SK-N-SH treated with all-trans-retinoic acid at 6 μM for 48 hours (cell line): ENCODE data around the gene ARHGAP15.

Experiments used
- ATAC-seq: fragments of 200-7000 bp; cut with Tn5 transposase; 3 replicates; pipeline ENCODE4 v1.9.1; 2020; ENCODE audit warnings: mild to moderate bottlenecking, moderate library complexity
- ARNTL ChIP-seq: fragments of 450-650 bp; formaldehyde crosslinking; IDR thresholded peaks from 2 replicates; pipeline ENCODE4 v1.5.0; 2020; ENCODE audit warnings: low read depth, mild to moderate bottlenecking, moderate library complexity, borderline replicate concordance
- BACH2 ChIP-seq: fragments of 250-450 bp; sonication (Bioruptor Pico); IDR thresholded peaks from 2 replicates; pipeline ENCODE4 v1.9.0; 2021; ENCODE audit warnings: mild to moderate bottlenecking, borderline replicate concordance
- CREB5 ChIP-seq: fragments of 250-450 bp; sonication (Bioruptor Pico); IDR thresholded peaks from 2 replicates; pipeline ENCODE4 v1.5.1; 2020; ENCODE audit warnings: low read depth, mild to moderate bottlenecking, moderate library complexity
- CSDC2 ChIP-seq: fragments of 250-450 bp; sonication (Bioruptor Pico); IDR thresholded peaks from 2 replicates; pipeline ENCODE4 v1.5.0; 2020; ENCODE audit warnings: mild to moderate bottlenecking, moderate library complexity
- CSRNP3 ChIP-seq: fragments of 250-450 bp; sonication (Bioruptor Pico); IDR thresholded peaks from 2 replicates; pipeline ENCODE4 v1.5.1; 2021; ENCODE audit warnings: mild to moderate bottlenecking, moderate library complexity
- ESRRG ChIP-seq: fragments of 250-450 bp; sonication (Bioruptor Pico); IDR thresholded peaks from 2 replicates; pipeline ENCODE4 v1.6.1; 2021; ENCODE audit warnings: mild to moderate bottlenecking
- GLIS3 ChIP-seq: fragments of 250-450 bp; sonication (Bioruptor Pico); IDR thresholded peaks from 2 replicates; pipeline ENCODE4 v1.5.0; 2020; ENCODE audit warnings: mild to moderate bottlenecking, moderate library complexity
- ISL1 ChIP-seq: fragments of 250-450 bp; sonication (Bioruptor Pico); IDR thresholded peaks from 2 replicates; pipeline ENCODE4 v2.1.2; 2022; ENCODE audit warnings: mild to moderate bottlenecking, moderate library complexity
- OSR1 ChIP-seq: fragments of 250-450 bp; sonication (Bioruptor Pico); IDR thresholded peaks from 2 replicates; pipeline ENCODE4 v1.8.0; 2022; ENCODE audit warnings: moderate library complexity, mild to moderate bottlenecking, inconsistent platforms
- POU6F1 ChIP-seq: fragments of 250-450 bp; sonication (Bioruptor Pico); IDR thresholded peaks from 2 replicates; pipeline ENCODE4 v1.8.0; 2021; ENCODE audit warnings: low read depth, mild to moderate bottlenecking, moderate library complexity, borderline replicate concordance
- SNAI2 ChIP-seq: fragments of 250-450 bp; sonication (Bioruptor Pico); IDR thresholded peaks from 2 replicates; pipeline ENCODE4 v1.5.0; 2020; ENCODE audit warnings: mild to moderate bottlenecking, moderate library complexity
- TCF4 ChIP-seq: fragments of 250-450 bp; sonication (Bioruptor Pico); IDR thresholded peaks from 2 replicates; pipeline ENCODE4 v1.8.0; 2021; ENCODE audit warnings: mild to moderate bottlenecking, moderate library complexity, borderline replicate concordance
- TOX ChIP-seq: fragments of 250-450 bp; sonication (Bioruptor Pico); IDR thresholded peaks from 2 replicates; pipeline ENCODE4 v1.8.0; 2021; ENCODE audit warnings: mild to moderate bottlenecking, moderate library complexity, borderline replicate concordance
- TSHZ2 ChIP-seq: fragments of 250-450 bp; sonication (Bioruptor Pico); IDR thresholded peaks from 2 replicates; pipeline ENCODE4 v1.5.0; 2020; ENCODE audit warnings: mild to moderate bottlenecking, moderate library complexity
- ZC3H10 ChIP-seq: fragments of 250-450 bp; sonication (Bioruptor Pico); IDR thresholded peaks from 2 replicates; pipeline ENCODE4 v1.5.1; 2021; ENCODE audit warnings: mild to moderate bottlenecking, moderate library complexity
- ZFP3 ChIP-seq: fragments of 250-450 bp; sonication (Bioruptor Pico); IDR thresholded peaks from 2 replicates; pipeline ENCODE4 v1.5.0; 2020; ENCODE audit warnings: mild to moderate bottlenecking, moderate library complexity
- ZFP30 ChIP-seq: fragments of 450-650 bp; formaldehyde crosslinking; IDR thresholded peaks from 2 replicates; pipeline ENCODE4 v1.5.0; 2022; ENCODE audit warnings: mild to moderate bottlenecking, moderate library complexity
- ZNF565 ChIP-seq: fragments of 450-650 bp; formaldehyde crosslinking; conservative IDR thresholded peaks from 2 replicates; pipeline ENCODE4 v1.5.0; 2020; ENCODE audit warnings: low read depth, mild to moderate bottlenecking, moderate library complexity
- ZNF70 ChIP-seq: fragments of 450-650 bp; formaldehyde crosslinking; IDR thresholded peaks from 2 replicates; pipeline ENCODE4 v1.5.0; 2020; ENCODE audit warnings: mild to moderate bottlenecking, moderate library complexity
- ZNF8 ChIP-seq: fragments of 450-650 bp; formaldehyde crosslinking; IDR thresholded peaks from 2 replicates; pipeline ENCODE4 v1.5.0; 2020; ENCODE audit warnings: mild to moderate bottlenecking, moderate library complexity

The ARHGAP15 gene

GRCh38 chr2:143632751-143633374 is 503.6 kb downstream of the ARHGAP15 start:
- TF ChIP-seq ZC3H10 (no peak), ARNTL (CRISPR knock-in tag) (no peak), SNAI2 (CRISPR knock-in tag) (no peak), OSR1 (CRISPR knock-in tag) (no peak), TCF4 (CRISPR knock-in tag) (no peak), ZNF565 (CRISPR knock-in tag) (no peak), POU6F1 (CRISPR knock-in tag) (no peak), ESRRG (no peak), CSDC2 (no peak), ZNF8 (CRISPR knock-in tag) (no peak), CSRNP3 (CRISPR knock-in tag) (no peak), ZFP3 (CRISPR knock-in tag) (no peak), CREB5 (CRISPR knock-in tag) (no peak), ZFP30 (CRISPR knock-in tag) (no peak), ISL1 (CRISPR knock-in tag) (no peak), BACH2 (CRISPR knock-in tag) (no peak), ZNF70 (CRISPR knock-in tag) (no peak), GLIS3 (CRISPR knock-in tag) (no peak), TOX (CRISPR knock-in tag) (no peak)
- TF ChIP-seq, all 23 proteins: peak for 0
- no peak for ATAC-seq

DNA sequence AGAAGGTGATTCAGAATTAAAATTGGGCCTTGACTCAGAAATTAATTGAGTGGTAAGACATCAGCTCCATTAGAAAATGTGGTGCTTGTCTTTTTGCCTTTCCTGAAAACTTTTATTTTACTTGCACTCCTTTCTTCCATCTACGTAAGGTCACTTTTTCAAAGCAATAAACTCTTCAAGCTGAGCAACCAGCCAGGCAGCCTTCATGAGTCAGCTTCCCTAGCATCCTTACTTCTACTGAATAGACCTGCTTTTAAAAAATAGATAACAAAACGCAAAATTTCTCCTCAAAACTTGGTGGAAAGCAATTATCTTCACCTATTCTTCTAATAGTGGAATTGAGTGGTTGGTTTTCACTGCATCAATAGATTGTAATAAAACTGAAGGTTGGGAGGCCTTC is 504.2 kb downstream of the ARHGAP15 start:
- TF ChIP-seq CSRNP3 (CRISPR knock-in tag) (no peak), SNAI2 (CRISPR knock-in tag) (no peak), TCF4 (CRISPR knock-in tag) (no peak), ZNF70 (CRISPR knock-in tag) (no peak), ESRRG (no peak)

DNA sequence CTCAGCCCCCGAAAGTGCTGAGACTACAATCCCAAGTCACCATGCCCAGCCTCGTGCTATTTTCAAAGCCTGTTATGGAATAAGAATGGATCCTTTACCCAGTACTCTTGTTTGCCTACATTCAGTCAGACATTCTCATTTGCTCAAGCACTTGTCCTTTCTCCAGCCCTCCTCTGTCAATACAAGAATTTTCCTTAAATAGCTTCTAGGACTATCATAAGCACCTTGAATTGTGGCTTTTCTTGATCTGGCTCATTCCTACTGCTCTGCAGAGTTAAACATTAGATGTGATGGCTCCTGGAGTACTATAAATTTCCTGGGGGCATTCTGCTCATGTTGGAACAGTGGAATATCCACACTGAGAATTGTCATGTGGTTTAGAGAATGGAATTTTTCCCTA is 506.1 kb downstream of the ARHGAP15 start:
- no peak for ATAC-seq
- TF ChIP-seq TSHZ2 (CRISPR knock-in tag) (no peak), CSRNP3 (CRISPR knock-in tag) (no peak), ZFP3 (CRISPR knock-in tag) (no peak), CSDC2 (no peak), ZC3H10 (no peak), BACH2 (CRISPR knock-in tag) (no peak), ESRRG (no peak), ZNF565 (CRISPR knock-in tag) (no peak), GLIS3 (CRISPR knock-in tag) (no peak), ZFP30 (CRISPR knock-in tag) (no peak), ARNTL (CRISPR knock-in tag) (no peak), OSR1 (CRISPR knock-in tag) (no peak), TOX (CRISPR knock-in tag) (no peak)

More for the DNA sequence above, 504.2 kb downstream of the ARHGAP15 start:
- ATAC-seq: no peak
